ENCODE data around the gene CLDN16. TPM values are rescaled to one million over a fixed set of nuclear protein-coding genes. Genes with fewer than 3 reads are reported as not detected.
A peak's percentile ranks its signal among the peaks of the same experiment; 100 is the strongest.

CLDN16 gene
- under 1 TPM in 2 of 4 donors, not detected in 2; 0.38 to 0.64 TPM for total RNA-seq

DNA sequence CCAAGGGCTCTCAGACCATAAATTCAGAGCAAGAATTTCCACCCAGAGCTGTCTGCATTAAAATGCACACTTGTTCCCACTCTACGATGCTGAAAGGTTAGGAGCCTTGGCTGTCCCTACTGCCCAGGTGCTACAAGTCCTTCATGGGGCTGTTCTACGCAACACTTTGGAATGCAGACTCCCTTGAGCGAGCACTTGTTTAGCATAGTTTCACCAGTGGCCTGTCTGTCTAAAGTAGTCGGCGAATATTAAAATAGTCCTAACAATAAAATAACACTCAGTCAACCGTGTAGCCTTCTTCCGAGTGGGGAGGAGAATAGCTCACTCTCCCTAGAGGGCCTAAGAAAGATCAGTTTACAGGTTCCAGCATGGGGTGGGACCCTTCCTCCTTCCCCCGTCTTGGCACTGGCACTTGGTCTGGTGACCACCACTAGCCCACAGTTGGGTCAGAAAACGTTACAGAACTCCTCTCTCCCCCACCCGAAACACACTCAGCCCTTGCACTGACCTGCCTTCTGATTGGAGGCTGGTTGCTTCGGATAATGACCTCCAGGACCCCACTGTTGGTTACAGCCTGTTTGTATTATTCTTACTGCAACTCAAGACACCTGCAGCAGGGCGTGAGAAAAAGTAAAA lies at the start of gene CLDN16:
Gene CLDN16 (plus strand): TSS at position 586 of the 636 bp plus-strand sequence. CDS start 167 bp downstream, outside the sequence.
- H3K27ac ChIP-seq = no peak within 1 kb of the TSS
- DNase-seq = no peak
- H3K4me3 ChIP-seq = no peak within 1 kb of the TSS
- 91 to 92% methylated on average over 9 to 10 of the region's 12 CpGs for WGBS, 2 donors
- no peaks in the 10 kb centered on the region for H3K9me3 ChIP-seq
- H3K4me1 ChIP-seq = peaks cover 0 to 22% (median 0%) of the 10 kb centered on the region in 3 donors
- H3K36me3 ChIP-seq = no peaks in the 10 kb centered on the region
- TF ChIP-seq, protein P1, sequence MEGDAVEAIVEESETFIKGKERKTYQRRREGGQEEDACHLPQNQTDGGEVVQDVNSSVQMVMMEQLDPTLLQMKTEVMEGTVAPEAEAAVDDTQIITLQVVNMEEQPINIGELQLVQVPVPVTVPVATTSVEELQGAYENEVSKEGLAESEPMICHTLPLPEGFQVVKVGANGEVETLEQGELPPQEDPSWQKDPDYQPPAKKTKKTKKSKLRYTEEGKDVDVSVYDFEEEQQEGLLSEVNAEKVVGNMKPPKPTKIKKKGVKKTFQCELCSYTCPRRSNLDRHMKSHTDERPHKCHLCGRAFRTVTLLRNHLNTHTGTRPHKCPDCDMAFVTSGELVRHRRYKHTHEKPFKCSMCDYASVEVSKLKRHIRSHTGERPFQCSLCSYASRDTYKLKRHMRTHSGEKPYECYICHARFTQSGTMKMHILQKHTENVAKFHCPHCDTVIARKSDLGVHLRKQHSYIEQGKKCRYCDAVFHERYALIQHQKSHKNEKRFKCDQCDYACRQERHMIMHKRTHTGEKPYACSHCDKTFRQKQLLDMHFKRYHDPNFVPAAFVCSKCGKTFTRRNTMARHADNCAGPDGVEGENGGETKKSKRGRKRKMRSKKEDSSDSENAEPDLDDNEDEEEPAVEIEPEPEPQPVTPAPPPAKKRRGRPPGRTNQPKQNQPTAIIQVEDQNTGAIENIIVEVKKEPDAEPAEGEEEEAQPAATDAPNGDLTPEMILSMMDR (IDR thresholded peaks at IDR 0.05) = no peak
- TF ChIP-seq POLR2A (IDR thresholded peaks at IDR 0.05) = no peak
- no peaks in the 10 kb centered on the region for H3K27me3 ChIP-seq
- intact Hi-C loops (cut with DNase I) = loop anchor here (10.0 kb wide), 1 partner anchor 53 kb away; no protein-coding TSS in a partner anchor

GRCh38 chr3:190338717-190339116 lies 49.2 kb upstream of the CLDN16 start:
- DNase-seq = no peak
- Histone ChIP-seq H3K9me3 (no peaks in the 10 kb centered on the region), H3K4me3 (no peak overlapping the region), H3K27ac (peak overlapping the region in 3 of 4 donors; percentile 33 to 81 (median 57)), H3K4me1 (peaks cover 8 to 32% (median 12%) of the 10 kb centered on the region in 3 donors), H3K27me3 (no peaks in the 10 kb centered on the region), H3K36me3 (no peaks in the 10 kb centered on the region)
- TF ChIP-seq, protein P1 (IDR thresholded peaks at IDR 0.05) = no peak
- no peak for TF ChIP-seq POLR2A (IDR thresholded peaks at IDR 0.05)
- intact Hi-C loops (cut with DNase I) = loop anchor here (10.0 kb wide), 1 partner anchor 46 kb away; the partner anchor contains the start of gene CLDN16

DNA sequence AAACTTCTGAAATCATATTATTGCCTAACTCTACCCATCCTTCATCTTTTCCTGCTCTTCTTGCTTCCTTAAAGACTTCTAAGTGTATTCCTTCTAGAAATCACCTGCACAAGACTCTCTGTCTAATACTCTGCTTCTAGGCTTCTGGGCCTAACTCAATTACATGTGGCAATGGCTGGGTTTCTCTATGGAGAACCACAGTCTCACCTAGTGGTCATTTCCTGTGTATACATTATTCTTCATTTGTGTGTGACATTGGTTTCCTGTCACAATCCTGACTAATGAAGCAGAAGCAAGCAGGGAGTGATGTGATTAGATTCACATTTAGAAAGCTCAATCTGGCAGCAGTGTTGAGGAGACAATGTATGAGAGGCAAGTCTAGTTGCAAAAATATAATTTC lies 48.8 kb upstream of the CLDN16 start:
- Histone ChIP-seq H3K4me1 (peaks cover 8 to 32% (median 12%) of the 10 kb centered on the region in 3 donors), H3K36me3 (no peaks in the 10 kb centered on the region), H3K27me3 (no peaks in the 10 kb centered on the region), H3K4me3 (no peak overlapping the region), H3K27ac (peak overlapping the region in 3 of 4 donors; percentile 33 to 81 (median 57)), H3K9me3 (no peaks in the 10 kb centered on the region)
- intact Hi-C loops (cut with DNase I) = loop anchor here (10.0 kb wide), 1 partner anchor 46 kb away; the partner anchor contains the start of gene CLDN16
- TF ChIP-seq, protein P1 (IDR thresholded peaks at IDR 0.05) = peak in 2 of 6 experiments; percentile 30 to 57
- no peak for TF ChIP-seq POLR2A (IDR thresholded peaks at IDR 0.05)
- no peak for DNase-seq

- 82 to 88% methylated on average over 2 of the region's 2 CpGs for WGBS, 2 donors
Measured at GRCh38 chr3:190340071-190340470, 47.9 kb upstream of the CLDN16 start.

GRCh38 chr3:190345027-190345821 lies 42.7 kb upstream of the CLDN16 start:
- H3K27me3 ChIP-seq = no peaks in the 10 kb centered on the region
- WGBS, 2 donors = 7 to 9% methylated on average over 4 of the region's 4 CpGs
- intact Hi-C loops (cut with DNase I) = no loop called here
- no peaks in the 10 kb centered on the region for H3K9me3 ChIP-seq
- H3K27ac ChIP-seq = peak overlapping the region; percentile 68 to 87 (median 80)
- H3K4me1 ChIP-seq = peaks cover 6 to 32% (median 7%) of the 10 kb centered on the region in 3 donors
- no peak for TF ChIP-seq POLR2A (IDR thresholded peaks at IDR 0.05)
- TF ChIP-seq, protein P1 (IDR thresholded peaks at IDR 0.05) = no peak
- peak overlapping the region in 2 of 4 donors; percentile 2 to 6 for H3K4me3 ChIP-seq
- no peaks in the 10 kb centered on the region for H3K36me3 ChIP-seq
- no peak for DNase-seq

More at GRCh38 chr3:190340071-190340470, 47.9 kb upstream of the CLDN16 start:
- DNase-seq = no peak
- no peaks in the 10 kb centered on the region for H3K9me3 ChIP-seq
- H3K4me1 ChIP-seq = peaks cover 14 to 38% (median 18%) of the 10 kb centered on the region in 3 donors
- no peak overlapping the region for H3K4me3 ChIP-seq
- H3K27me3 ChIP-seq = no peaks in the 10 kb centered on the region
- H3K36me3 ChIP-seq = no peaks in the 10 kb centered on the region
- TF ChIP-seq POLR2A (IDR thresholded peaks at IDR 0.05) = no peak
- intact Hi-C loops (cut with DNase I) = no loop called here
- H3K27ac ChIP-seq = no peak overlapping the region
